ENCODE data around the gene SLC13A2.

The SLC13A2 gene

DNA sequence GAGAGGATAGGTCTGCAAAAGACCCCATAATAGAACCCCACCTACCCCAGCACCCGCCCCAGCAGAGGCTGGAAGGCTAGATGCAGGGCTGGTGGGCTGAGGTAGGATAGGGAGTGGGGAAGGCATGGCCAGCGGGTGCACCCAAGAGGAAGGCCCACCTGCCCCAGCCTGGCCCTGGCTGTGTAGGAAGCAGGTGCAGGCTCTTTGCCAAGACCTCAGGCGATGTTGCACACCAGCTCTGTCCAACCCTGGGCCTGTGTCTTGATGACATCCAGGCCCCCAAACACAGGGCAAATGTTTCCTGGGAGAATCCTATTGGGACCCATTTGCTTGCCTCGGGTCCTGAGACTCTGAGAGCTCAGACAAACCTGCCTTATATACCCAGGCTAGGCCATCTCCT lies 66.8 kb downstream of the SLC13A2 start:
- no peak for DNase-seq

DNA sequence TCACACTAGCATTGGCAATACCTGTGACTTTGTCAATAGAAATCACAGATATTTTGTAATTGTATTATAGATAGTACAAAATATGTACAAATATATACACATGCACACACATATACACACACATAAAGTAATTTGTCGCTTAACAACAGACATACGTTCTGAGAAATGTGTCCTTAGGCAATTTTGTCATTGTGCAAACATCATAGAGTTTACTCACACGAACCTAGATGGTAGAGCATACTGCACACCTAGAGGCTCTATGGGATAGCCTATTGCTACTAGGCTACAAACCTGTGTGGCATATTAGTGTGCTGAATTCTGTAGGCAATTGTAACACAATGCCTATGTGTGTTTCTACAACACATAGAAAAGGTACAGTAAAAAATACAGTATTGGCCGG lies 68.0 kb downstream of the SLC13A2 start:
- DNase-seq: no peak

DNA sequence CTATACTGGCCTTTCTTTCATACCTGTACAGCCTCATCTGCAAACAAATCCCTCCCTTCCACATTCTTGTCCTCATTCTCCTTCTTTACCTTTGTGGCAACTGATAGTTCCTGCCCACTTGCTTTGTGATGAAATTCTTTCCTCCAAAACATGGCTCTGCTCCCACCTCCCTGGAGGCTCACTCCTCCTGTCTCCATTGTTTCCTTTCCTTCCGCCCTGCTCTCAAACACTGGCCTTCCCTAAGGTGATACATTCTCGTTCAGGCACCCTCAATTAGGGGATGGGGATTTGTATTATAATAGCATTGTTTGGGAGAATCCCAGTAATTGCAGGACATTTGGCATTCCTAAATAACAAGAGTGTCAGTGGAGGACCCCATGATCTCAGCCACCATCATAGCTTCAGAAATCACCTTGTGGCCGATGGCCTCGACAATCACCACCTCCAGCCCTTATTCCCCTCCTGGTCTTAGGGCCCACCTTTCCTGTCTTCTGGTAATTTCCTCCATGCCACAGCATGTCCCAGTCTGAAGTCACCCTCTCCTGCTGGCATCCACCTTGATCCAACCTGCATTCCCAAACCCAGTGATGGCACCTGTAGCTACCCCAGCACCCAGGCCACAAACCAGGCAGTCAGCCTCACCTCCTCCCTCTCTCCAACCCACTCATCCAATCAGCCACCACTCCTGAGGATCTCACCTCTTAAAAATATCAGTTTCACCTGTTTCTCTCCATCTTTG lies 71.1 kb downstream of the SLC13A2 start:
- DNase-seq: no peak

DNA sequence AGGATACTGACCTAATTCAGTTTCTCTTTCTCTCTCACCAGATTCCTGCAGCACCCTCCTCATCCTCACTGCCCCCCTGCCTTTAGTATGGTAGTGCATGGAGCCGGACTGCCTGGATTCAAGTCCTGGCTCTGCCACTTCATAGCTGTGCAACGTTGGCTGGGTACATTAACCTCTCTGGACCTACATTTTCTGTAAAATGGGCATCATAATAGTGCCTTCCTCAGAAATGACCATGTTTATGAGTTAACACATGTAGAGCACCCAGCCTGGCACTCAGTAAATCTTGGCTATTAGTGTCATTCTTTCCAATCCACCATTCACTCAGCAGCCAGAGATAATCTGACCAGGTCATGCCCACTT lies 71.7 kb downstream of the SLC13A2 start:
- DNase-seq: no peak

DNA sequence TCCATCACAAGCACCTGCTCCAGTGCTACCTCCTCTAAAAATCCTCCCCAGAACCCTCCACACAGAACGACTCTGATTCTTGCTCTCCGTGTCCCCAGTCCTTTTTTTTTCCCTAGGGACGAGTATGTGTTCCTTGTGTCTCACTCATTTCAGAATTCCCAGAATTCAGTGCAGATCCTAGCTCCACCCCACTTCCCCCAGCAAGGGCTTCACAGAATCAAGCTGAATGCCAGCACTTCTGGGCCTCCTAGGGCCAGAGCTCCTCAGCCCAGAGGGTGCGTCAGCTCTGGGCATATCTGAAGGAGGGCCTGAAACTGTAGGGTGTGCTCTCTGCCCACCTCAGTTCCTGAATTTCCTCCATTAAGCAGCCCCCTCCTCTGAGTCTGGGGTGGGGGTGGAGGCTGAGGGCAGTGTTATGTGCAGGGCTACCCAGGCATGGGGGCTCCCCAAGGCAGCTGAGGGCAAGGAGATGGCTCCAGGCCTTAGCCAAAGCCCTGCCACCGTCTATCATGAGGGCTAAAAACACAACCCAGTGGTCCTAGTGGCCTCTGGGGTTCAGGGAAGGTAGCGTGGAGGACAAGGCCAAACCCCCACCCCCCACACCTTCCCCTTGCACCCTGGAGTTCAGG lies 72.5 kb downstream of the SLC13A2 start:
- no peak for DNase-seq

DNA sequence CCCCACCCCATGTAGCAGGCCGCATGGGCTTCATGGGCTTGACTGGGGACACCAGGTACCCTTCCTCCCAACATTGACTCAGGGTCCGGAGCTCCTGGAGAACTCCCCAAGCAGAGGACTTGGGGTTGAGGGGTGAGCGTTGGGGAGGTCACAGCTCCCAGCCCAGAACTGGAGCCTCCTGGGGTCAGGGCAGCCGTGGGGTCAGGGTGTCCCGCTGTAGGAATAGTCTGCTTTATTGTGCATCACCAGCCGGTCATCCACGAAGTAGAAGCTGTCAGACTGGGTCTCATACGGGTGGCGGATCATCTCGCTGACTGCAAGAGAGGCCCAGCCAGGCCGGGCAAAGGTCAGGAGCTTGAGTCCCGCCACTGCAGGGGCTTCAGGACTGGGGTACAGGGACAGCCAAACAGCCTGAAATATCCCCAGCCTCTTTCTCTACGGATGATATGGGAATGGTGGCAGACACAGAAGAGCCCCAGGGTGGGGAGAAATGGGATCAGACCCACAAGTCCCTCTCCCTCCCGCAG lies 73.7 kb downstream of the SLC13A2 start:
- DNase-seq: no peak

Measured in MV-4-11 (cell line).